Fibroblast of skin of left quadriceps (primary cell): ENCODE results near the gene SENP5.
A peak's percentile ranks its signal among the peaks of the same experiment; 100 is the strongest.
"Not testable (repeated sequence)": the region's sequence is repeated elsewhere in the genome, so short reads cannot be mapped to it uniquely, and the experiment has no call there.

Experiments used
- DNase-seq, 2 experiments: peaks; one replicate each; pipeline ENCODE4 v3.0.0-alpha.2; 2013; ENCODE audit warnings: low read depth in 2 of 2

SENP5 gene, protein sequence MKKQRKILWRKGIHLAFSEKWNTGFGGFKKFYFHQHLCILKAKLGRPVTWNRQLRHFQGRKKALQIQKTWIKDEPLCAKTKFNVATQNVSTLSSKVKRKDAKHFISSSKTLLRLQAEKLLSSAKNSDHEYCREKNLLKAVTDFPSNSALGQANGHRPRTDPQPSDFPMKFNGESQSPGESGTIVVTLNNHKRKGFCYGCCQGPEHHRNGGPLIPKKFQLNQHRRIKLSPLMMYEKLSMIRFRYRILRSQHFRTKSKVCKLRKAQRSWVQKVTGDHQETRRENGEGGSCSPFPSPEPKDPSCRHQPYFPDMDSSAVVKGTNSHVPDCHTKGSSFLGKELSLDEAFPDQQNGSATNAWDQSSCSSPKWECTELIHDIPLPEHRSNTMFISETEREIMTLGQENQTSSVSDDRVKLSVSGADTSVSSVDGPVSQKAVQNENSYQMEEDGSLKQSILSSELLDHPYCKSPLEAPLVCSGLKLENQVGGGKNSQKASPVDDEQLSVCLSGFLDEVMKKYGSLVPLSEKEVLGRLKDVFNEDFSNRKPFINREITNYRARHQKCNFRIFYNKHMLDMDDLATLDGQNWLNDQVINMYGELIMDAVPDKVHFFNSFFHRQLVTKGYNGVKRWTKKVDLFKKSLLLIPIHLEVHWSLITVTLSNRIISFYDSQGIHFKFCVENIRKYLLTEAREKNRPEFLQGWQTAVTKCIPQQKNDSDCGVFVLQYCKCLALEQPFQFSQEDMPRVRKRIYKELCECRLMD

DNA sequence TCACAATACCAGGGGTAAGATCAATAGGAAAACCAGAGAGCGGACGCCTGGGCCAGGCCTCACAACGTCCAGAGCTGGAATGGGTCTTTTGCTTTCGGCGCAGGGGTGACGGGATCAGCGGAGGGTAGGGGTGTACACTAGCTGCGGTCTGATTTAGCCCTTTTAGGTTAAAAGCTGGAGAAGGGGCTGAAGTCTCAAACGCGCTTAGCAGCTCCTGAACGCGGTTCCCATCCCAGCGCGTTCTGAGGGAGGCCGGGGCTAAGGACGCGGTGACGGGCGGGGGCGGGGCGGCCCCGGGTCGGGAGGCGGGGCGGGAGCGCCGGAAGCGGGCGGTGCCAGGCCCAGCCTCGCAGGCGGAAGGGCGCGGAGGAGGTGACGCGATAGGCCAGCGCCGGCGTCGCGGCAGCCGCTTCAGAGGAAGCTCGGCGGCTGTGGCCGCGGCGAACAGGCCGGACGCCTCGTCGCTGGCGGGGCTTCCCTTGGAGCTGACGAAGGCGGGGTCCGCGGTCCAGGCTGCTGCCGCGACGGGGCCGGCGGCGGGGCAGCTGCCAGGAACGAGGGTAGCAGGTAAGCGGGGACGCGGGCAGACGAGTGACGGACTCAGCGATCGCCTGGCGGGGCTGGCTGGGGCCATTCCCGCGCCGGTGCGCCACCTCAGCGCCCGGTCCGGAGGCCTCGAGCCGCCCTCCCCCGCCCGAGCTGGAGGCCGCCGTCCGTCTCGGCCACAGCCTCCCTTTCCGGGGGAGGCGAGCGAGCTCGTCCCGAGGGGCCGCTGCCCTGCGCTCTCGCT lies at the start of gene SENP5:
TSS of gene SENP5 (plus strand) at position 414 of the 790 bp plus-strand sequence. CDS start 17,262 bp downstream, outside the sequence.
- peak; percentile 69 to 72 for DNase-seq

DNA sequence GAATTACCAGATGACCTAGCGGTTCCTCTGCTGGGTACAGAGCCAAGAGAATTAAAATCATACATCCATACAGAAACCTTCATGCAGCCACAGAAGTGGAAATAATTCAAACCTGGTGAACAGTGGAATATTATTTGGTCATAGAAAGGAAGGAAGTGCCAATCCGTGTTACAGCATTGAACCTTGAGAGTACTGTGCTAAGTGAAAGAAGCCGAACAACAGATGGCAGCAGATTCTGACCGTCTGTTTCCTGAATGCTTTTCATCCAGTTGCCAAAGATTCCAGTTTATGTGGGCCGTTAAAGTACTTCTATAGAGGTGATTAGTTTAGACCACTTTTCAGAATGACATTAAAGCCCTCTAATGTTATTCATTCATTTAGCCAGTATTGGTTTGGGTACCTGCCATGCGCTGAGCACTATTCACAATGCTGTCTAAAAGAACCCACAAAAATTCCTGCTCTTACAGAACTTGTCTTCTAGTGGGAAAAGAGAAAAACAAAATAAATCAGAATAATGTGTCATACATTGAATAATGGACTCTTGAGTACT lies 45.8 kb upstream of the SENP5 start:
- no peak for DNase-seq

DNA sequence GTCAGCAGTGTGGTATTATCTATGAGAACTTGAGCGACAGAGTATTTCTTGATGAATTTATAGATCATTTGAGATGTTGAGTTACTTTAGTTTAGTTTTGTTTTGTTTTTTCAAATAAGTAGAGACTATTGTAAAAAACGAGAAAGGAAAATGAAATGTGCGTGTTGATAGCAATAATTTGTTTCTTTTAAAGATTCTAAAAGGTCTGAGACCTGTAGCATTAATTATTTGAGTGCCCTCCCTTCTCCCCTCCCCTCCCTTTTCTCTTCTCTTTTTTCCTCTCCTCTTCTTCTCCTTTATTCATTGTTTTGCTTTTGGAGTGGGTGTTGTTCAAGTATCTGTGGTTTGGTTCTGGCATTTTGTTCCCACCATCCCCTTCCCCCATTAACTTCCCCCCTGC lies 38.1 kb upstream of the SENP5 start:
- not testable (repeated sequence) for DNase-seq

DNA sequence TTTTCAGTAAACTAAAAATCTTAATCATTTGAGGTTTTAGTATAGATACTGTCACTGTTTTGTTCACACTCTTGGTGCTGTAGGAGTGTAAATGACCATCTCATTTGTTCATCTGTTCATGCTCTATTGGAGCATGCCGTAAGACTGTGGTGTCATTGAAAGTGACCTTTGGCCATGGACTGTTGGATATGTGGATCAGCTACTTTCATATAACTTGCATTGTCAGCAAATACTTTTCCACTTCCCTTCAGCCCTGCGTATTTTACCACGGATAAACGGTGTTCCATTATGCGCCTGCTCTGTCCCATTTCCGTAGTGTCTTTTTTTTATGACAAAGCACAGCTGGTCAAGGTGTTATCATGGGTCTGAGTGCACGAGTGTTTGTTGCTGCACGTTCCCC lies 32.6 kb upstream of the SENP5 start:
- DNase-seq, result no peak

DNA sequence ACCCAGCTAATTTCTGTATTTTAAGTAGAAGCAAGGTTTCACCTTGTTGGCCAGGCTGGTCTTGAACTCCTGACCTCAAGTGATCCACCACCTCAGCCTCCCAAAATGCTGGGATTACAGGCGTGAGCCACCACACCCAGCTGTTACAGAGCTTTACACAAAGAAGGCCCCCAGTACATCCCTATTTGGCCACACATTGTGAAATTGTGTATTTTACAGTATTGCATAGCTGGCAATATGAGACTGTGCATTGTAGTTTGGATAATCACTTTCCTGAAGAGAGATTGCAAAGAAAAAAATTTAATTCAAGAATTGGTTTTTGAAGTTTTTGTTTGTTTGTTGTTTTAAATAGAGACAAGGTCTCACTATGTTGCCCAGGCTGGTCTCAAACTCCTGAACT lies 31.1 kb upstream of the SENP5 start:
- DNase-seq, result not testable (repeated sequence)

DNA sequence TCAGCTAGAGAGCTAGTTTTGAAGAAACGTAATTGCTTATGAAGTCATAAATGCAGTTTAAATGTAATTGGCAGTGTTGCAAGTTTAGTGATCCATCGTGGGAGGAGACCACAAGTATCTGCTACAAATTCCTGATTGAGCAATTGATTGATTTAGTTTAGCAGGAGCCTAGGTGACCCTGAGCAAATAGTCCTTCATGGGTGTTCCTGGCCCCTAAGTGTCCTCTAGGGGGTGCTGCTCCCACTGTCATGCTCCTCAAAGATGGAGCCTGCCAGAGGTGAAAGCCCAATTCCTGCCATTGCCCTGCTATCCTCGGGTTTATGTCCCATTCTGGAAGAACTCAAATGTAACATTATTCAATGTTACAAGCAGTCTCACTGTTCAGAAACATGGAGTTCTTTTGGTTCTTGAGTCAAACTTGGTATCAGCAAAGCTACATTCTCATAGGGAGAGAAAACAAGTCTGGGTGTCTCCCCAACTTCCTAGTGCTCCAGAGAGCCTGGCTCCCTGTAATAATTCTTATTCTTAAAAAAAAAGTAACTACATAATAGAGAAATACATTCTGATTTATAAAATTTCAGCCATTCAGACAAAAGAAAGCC lies 29.8 kb upstream of the SENP5 start:
- DNase-seq, result peak; percentile 9 to 18

DNA sequence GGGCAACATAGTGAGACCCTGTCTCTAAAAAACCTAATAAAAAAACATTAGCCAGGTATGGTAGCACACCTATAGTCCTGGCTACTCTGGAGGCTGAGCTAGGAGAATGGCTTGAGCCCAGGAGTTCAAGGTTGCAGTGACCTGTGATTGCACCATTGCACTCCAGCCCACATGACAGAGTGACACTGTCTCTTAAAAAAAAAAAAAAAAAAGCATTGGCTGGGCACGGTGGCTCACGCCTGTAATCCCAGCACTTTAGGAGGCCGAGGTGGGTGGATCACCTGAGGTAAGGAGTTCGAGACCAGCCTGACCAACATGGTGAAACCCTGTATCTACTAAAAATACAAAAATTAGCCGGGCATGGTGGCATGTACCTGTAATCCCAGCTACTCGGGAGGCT lies 28.4 kb upstream of the SENP5 start:
- DNase-seq, result not testable (repeated sequence)

DNA sequence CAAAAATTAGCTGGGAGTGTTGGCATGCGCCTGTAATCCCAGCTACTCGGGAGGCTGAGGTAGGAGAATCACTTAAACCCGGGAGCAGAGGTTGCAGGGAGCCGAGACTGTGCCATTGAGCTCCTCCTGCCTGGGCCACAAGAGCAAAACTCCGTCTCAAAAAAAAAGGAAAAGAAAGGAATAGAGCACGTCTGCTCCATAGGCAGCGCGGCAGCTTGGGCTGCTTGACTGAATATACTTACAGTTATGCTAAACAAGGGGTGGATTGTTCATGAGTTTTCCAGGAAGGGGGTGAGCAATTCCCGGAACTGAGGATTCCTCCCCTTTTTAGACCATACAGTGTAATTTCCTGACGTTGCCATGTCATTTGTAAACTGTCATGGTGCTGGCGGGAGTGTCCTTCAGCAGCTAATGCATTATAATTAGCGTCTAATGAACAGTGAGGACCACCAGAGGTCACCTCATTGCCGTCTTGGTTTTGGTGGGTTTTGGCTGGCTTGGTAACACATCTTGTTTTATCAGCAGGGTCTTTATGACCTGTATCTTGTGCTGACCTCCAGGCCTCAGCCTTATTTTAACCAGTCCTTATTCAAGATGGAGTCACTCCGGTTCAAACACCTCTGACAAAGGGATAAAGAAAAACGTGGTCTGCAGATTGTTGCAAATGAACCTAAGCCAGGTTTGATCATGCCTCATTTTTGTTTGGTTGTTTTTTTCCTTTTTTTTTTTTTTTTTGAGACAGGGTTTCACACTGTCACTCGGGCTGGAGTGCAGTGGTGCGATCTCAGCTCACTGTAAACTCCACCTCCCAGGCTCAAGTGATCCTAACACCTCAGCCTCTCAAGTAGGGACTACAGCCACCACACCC lies 24.9 kb upstream of the SENP5 start:
- DNase-seq, result no peak

DNA sequence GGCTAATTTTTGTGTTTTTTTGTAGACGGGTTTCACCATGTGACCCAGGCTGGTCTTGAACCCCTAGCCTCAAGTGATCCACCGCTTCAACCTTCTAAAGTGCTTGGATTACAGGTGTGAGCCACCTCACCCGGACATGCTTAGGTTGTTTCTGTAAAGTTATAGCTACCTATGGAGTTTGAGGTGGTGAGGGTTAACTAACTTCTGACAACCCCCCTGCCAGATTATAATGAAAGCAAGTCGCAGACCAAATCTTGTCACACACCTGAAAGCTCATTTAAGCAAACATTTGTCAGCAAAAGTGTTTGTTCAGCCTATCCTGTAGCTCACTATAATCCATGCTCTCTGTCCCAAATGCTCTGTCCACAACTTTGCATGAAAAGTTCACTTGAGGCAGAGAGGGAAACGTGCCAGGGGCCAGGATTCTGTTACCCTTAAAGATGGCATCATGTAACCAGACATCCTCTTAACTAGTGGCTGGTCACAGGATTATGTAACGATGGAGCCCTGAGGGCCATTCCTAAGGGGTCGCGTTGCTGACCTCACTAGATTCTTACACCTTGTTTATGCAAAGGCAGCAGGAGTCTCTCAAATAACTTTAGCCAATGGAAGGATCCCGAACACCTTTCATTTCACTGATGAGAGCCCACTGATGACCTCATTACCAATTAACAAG lies 24.1 kb upstream of the SENP5 start:
- DNase-seq, result no peak

DNA sequence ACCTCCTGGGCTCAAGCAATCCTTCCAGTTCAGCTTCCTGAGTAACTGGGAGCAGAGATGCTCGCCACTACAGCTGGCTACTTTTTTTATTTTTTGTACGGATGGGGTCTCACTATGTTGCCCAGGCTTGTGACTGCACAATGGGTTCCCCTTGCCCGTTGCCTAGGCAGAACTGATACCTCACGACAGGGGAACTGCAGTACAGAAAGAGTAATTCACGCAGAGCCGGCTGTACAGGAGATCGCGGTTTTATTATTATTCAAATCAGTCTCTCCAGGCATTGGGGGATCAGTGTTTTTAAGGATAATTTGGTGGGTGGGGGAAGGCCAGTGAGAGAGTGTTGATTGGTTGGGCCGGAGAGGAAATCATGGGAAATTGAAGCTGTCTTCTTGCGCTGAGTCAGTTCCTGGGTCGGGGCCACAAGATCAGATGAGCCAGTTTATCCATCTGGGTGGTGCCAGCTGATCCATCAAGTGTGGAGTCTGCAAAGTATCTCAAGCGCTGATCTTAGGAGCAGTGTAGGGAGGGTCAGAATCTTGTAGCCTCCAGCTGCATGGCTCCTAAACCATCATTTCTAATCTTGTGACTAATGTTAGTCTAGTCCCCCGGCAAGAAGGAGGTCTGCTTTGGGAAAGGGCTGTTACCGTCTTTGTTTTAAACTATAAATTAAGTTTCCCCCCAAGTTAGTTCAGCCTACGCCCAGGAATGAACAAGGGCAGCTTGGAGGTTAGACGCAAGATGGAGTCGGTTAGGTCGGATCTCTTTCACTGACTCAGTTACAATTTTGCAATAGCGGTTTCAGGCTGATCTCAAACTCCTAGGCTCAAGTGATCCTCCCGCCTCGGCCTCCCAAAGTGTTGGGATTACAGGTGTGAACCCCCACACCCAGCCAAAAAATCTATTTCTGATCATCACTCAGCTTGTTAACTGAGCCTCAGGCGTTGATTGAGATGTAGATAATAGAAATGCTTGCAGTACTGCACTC lies 23.2 kb upstream of the SENP5 start:
- DNase-seq, result not testable (repeated sequence)

DNA sequence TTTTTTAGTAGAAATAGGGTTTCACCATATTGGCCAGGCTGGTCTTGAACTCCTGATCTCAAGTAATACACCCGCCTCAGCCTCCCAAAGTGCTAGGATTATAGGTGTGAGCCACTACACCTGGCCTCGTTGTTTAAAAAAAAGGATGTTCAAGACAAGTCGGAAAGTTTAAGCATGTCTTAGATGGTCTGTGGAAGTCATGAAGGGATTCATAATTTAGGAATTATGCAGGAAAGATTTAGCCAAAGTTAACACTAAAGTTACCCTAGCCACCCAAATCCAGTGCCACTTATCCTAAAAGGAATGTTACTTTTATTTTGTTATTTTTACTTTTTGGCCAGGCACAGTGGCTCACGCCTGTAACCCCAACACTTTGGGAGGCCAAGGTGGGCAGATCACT lies 19.3 kb upstream of the SENP5 start:
- DNase-seq, result not testable (repeated sequence)

DNA sequence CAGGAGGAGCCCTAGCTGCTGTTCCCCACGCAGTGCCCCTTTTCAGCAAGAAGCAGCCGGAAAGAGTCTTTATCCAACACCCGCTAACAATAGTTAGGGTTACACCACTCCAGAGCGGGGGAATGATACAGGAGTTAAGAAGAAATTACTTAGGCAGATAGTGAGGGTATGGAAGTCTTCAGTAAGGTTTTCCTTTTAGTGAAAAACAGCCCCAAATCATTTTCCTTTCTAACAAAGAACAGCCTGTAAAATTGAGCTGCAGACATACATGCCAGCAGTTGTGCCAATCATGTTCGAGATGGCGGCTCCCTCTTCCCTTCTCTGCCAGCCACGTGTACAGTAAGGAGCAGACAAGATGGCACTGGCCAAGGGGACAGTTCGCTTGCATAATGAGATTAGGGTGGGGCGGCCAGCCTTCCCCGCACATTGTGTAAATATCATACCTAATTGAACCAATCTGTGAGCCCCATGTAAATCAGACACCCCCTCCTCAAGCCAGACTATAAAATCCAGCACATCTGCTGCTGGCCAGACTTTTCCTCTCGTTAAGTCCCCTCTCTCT lies 18.5 kb upstream of the SENP5 start:
- no peak for DNase-seq

DNA sequence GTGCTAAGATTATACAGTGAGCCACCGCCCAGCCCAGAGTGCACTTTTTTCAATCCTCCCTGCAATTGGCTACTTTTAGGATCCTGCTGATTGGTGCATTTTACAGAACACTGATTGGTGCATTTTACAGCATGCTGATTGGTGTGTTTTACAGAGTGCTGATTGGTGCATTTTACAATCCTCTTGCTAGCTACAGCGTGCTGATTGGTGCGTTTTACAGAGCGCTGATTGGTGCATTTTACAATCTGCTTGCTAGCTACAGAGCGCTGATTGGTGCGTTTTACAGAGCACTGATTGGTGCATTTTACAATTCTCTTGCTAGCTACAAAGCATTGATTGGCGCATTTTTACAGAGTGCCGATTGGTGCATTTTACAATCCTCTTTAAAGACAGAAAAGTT lies 4.7 kb upstream of the SENP5 start:
- not testable (repeated sequence) for DNase-seq

DNA sequence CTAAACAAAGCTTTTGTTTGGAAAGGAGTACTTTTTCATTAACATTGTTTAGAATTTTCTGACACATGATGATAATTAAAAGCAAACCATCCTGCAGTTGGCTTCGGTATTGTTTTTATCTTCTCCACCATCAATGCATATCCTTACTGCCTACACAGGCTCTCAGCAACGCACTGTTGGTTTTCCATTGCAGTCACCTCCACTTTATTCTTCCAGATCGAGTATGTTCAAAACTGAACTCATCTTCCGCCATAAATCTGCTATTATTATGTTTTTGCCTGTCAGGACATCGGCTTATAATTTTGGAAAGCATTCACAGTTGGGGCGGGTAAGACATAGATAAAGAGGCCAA lies 589 bp upstream of the SENP5 start:
- DNase-seq, result no peak

DNA sequence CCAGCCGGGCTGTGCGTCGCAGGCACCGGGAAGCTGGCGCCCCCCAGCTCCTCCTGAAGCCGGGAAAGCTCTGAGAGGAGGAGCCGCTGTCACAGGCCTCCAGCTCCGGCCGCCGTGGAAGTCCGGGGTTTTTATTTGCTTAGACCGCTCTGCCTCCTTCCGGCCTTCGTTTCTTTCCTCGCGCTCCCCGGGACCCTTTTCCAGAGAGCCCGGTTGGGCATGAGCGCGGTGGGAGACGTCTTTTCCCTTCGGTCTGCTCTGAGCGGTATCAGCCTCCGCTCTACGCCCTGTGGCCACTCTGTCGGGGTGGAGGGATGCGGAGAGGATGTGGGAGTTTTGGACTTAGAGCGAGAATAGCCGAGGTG lies 559 bp downstream of the SENP5 start:
- no peak for DNase-seq

DNA sequence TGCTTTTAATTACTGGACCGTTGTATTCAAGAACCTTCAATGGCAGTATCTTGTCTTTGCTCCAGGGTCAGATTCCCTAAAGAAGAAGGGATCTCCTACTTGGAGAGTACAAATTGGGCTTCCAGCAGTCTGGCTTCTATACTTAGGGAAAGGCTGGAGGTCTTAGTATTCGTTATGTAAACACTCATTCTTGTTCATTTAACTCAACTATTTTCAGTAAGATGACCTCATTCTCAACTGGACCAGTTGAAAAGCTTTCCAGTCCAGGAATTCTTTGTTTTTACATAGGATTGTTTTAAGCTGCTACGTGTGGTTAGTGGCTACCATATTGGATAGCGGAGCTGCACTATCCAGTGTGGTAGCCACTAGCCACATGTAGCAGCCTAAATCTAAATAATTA lies 4.6 kb downstream of the SENP5 start:
- DNase-seq, result no peak

DNA sequence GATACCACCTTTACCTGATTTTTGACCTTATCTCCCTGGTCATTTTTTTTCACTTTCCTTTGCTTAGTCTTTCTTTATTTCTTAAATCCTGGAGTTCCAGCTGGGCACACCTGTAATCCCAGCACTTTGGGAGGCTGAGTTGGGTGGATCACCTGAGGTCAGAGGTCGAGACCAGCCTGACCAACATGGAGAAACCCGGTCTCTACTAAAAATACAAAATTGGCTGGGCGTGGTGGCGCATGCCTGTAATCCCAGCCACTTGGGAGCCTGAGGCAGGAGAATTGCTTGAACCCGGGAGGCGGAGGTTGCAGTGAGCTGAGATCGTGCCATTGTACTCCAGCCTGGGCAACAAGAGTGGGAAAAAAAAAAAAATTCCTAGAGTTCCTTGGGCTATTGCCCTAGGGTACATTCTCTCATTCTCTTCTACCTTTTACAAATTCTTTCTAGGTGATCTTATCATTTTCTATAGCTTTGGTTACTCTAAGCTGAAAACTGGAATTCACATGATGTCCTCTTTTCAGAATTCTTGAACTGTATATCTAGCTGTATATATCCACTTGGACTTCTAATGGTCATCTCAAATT lies 6.9 kb downstream of the SENP5 start:
- DNase-seq, result not testable (repeated sequence)

DNA sequence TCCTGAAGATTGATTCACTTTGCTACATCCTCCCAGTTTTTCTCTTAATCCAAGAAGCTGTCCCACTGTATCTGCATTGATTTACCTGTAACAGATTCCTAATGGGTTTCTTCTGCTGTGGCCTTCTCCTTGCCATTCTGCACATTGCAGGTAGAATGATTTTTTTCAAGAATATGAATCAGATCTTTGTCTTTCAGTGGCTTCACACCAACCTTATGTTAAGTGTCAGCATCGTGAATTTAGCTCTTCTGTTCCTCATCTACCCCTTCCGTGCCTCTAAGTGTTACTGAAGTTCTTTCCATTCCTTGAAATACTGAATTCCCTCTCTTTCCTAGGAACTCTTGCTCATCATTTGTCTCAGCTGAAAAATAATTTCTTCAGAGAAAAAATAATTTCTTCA lies 7.5 kb downstream of the SENP5 start:
- DNase-seq, result no peak
